Measurements from ENCODE around the gene CACNA1A.

Gene CACNA1A

DNA sequence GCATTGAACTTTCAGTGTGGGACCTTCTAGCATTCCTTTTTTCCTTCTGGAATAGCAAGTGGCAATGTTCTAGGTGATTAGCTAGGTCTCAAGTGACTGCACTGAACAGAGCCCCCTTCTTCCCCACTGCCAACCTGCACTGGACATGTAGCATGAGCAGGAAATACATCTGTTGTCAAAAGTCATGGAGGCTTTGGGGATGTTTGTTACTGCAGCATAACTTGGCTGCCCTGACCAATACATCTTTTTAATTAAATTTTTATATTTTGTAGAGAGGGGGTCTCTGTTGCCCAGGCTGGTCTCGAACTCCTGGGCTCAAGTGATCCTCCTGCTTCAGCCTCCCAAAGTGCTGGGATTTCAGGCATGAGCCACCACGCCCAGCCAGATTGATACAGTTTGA, 163.6 kb downstream of the CACNA1A start:
- Histone ChIP-seq H3K27ac (replicated peaks) (no peak overlapping the region), H3K27me3 (ENCODE audit: insufficient read depth, poor library complexity, severe bottlenecking) (no peaks in the 10 kb centered on the region), H3K4me3 (replicated peaks; ENCODE audit: insufficient read depth, low read length) (no peak overlapping the region)
- DNase-seq (ENCODE audit: low read depth in 1 of 2, low spot score in 1 of 2) = no peak
- no peak for TF ChIP-seq REST (IDR thresholded peaks at IDR 0.05; ENCODE audit: insufficient replicate concordance, low read depth)
- TF ChIP-seq, protein P1, sequence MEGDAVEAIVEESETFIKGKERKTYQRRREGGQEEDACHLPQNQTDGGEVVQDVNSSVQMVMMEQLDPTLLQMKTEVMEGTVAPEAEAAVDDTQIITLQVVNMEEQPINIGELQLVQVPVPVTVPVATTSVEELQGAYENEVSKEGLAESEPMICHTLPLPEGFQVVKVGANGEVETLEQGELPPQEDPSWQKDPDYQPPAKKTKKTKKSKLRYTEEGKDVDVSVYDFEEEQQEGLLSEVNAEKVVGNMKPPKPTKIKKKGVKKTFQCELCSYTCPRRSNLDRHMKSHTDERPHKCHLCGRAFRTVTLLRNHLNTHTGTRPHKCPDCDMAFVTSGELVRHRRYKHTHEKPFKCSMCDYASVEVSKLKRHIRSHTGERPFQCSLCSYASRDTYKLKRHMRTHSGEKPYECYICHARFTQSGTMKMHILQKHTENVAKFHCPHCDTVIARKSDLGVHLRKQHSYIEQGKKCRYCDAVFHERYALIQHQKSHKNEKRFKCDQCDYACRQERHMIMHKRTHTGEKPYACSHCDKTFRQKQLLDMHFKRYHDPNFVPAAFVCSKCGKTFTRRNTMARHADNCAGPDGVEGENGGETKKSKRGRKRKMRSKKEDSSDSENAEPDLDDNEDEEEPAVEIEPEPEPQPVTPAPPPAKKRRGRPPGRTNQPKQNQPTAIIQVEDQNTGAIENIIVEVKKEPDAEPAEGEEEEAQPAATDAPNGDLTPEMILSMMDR (IDR thresholded peaks at IDR 0.05; ENCODE audit: insufficient read depth, low read length) = no peak
- TF ChIP-seq GABPA (IDR thresholded peaks at IDR 0.05; ENCODE audit: low read depth) = no peak
- TF ChIP-seq SPI1 (IDR thresholded peaks at IDR 0.05; ENCODE audit: borderline replicate concordance, low read depth) = no peak

GRCh38 chr19:13339869-13340268, 166.4 kb downstream of the CACNA1A start:
- TF ChIP-seq SPI1 (IDR thresholded peaks at IDR 0.05; ENCODE audit: borderline replicate concordance, low read depth) (no peak), POLR2AphosphoS5 (IDR thresholded peaks at IDR 0.05; ENCODE audit: low read depth) (no peak), GABPA (IDR thresholded peaks at IDR 0.05; ENCODE audit: low read depth) (no peak)
- TF ChIP-seq, protein P1 (IDR thresholded peaks at IDR 0.05; ENCODE audit: insufficient read depth, low read length) = no peak
- DNase-seq (ENCODE audit: low read depth in 1 of 2, low spot score in 1 of 2) = no peak
- Histone ChIP-seq H3K27me3 (ENCODE audit: insufficient read depth, poor library complexity, severe bottlenecking) (no peaks in the 10 kb centered on the region), H3K4me3 (replicated peaks; ENCODE audit: insufficient read depth, low read length) (no peak overlapping the region), H3K27ac (replicated peaks) (no peak overlapping the region)

- Histone ChIP-seq H3K27ac (replicated peaks) (no peak overlapping the region), H3K4me3 (replicated peaks; ENCODE audit: insufficient read depth, low read length) (no peak overlapping the region), H3K27me3 (ENCODE audit: insufficient read depth, poor library complexity, severe bottlenecking) (no peaks in the 10 kb centered on the region)
- TF ChIP-seq SPI1 (IDR thresholded peaks at IDR 0.05; ENCODE audit: borderline replicate concordance, low read depth) (no peak), POLR2AphosphoS5 (IDR thresholded peaks at IDR 0.05; ENCODE audit: low read depth) (no peak), GABPA (IDR thresholded peaks at IDR 0.05; ENCODE audit: low read depth) (no peak), REST (IDR thresholded peaks at IDR 0.05; ENCODE audit: insufficient replicate concordance, low read depth) (no peak)
- TF ChIP-seq, protein P1 (IDR thresholded peaks at IDR 0.05; ENCODE audit: insufficient read depth, low read length) = no peak
- no peak for DNase-seq (ENCODE audit: low read depth in 1 of 2, low spot score in 1 of 2)
Measured at GRCh38 chr19:13337181-13337580, 169.1 kb downstream of the CACNA1A start.

- H3K4me3 ChIP-seq (replicated peaks; ENCODE audit: insufficient read depth, low read length) = no peak overlapping the region
- TF ChIP-seq GABPA (IDR thresholded peaks at IDR 0.05; ENCODE audit: low read depth) (peak; percentile 14; the same call in 1 of the 2 replicates), SPI1 (IDR thresholded peaks at IDR 0.05; ENCODE audit: borderline replicate concordance, low read depth) (no peak)
- TF ChIP-seq, protein P1 (IDR thresholded peaks at IDR 0.05; ENCODE audit: insufficient read depth, low read length) = no peak
- H3K27ac ChIP-seq (replicated peaks) = no peak overlapping the region
- no peaks in the 10 kb centered on the region for H3K27me3 ChIP-seq (ENCODE audit: insufficient read depth, poor library complexity, severe bottlenecking)
- DNase-seq (ENCODE audit: low read depth in 1 of 2, low spot score in 1 of 2) = no peak
Measured at GRCh38 chr19:13334801-13335481, 171.3 kb downstream of the CACNA1A start.
